Neural cell (in vitro differentiated cells): ENCODE results near the gene LRP5. TPM values are rescaled to one million over a fixed set of nuclear protein-coding genes. Genes with fewer than 3 reads are reported as not detected.

Experiments
- H2AFZ ChIP-seq: fragments of 200-600, 300-800 bp; sonication (generic), shearing (Covaris generic); 2 replicates; pipeline ENCODE4 v1.6.0; 2014; ENCODE audit warnings: low read depth, mild to moderate bottlenecking, antibody characterized with exemption, low read length, moderate library complexity
- H3F3A ChIP-seq: fragments of 200-600 bp; shearing (Covaris generic); 2 replicates; pipeline ENCODE4 v1.6.1; 2016; ENCODE audit warnings: mild to moderate bottlenecking, moderate library complexity, mixed read lengths, antibody characterized with exemption, low read length; ENCODE audit not compliant: insufficient read depth, poor library complexity, severe bottlenecking
- H3K27ac ChIP-seq: fragments of 200-600, 300-800 bp; sonication (generic), shearing (Covaris generic); 2 replicates; pipeline ENCODE4 v1.5.1; 2014; ENCODE audit warnings: mild to moderate bottlenecking, low read length, moderate library complexity
- H3K27me3 ChIP-seq: fragments of 300-800, 200-600 bp; sonication (generic), shearing (Covaris generic); 2 replicates; pipeline ENCODE4 v1.6.0; 2014; ENCODE audit warnings: mild to moderate bottlenecking, low read depth, low read length, moderate library complexity; ENCODE audit not compliant: insufficient read depth
- H3K36me3 ChIP-seq: fragments of 300-800, 200-600 bp; sonication (generic), shearing (Covaris generic); 2 replicates; pipeline ENCODE4 v1.5.1; 2014; ENCODE audit warnings: mild to moderate bottlenecking, antibody characterized with exemption, low read length, moderate library complexity; ENCODE audit not compliant: insufficient read depth
- H3K4me2 ChIP-seq: fragments of 300-800, 200-600 bp; sonication (generic), shearing (Covaris generic); 2 replicates; pipeline ENCODE4 v1.6.0; 2014; ENCODE audit warnings: mild to moderate bottlenecking, low read length
- H3K4me3 ChIP-seq: fragments of 300-800, 200-600 bp; sonication (generic), shearing (Covaris generic); 2 replicates; pipeline ENCODE4 v1.5.1; 2014; ENCODE audit warnings: mild to moderate bottlenecking, low read length, moderate library complexity
- H3K79me2 ChIP-seq: fragments of 200-600 bp; shearing (Covaris generic); replicated peaks from 2 replicates; pipeline ENCODE4 v1.6.0; 2014; ENCODE audit warnings: mild to moderate bottlenecking, low read length, moderate library complexity; ENCODE audit not compliant: insufficient read depth
- H3K9ac ChIP-seq: fragments of 300-800, 200-600 bp; sonication (generic), shearing (Covaris generic); 2 replicates; pipeline ENCODE4 v1.6.1; 2016; ENCODE audit warnings: mild to moderate bottlenecking, low read length, mixed read lengths
- H3K9me2 ChIP-seq: fragments of 200-600 bp; shearing (Covaris generic); 2 replicates; pipeline ENCODE4 v1.6.1; 2016; ENCODE audit warnings: mild to moderate bottlenecking, low read length, mixed read lengths; ENCODE audit not compliant: insufficient read depth
- H3K9me3 ChIP-seq: fragments of 200-600, 300-800 bp; sonication (generic), shearing (Covaris generic); 2 replicates; pipeline ENCODE4 v1.6.1; 2016; ENCODE audit warnings: mild to moderate bottlenecking, mixed run types, low read length, moderate library complexity, mixed read lengths
- H4K20me1 ChIP-seq: fragments of 200-600 bp; shearing (Covaris generic); 2 replicates; pipeline ENCODE4 v1.6.1; 2016; ENCODE audit warnings: mild to moderate bottlenecking, mixed run types; ENCODE audit not compliant: insufficient read depth
- CTCF ChIP-seq: fragments of 450-650 bp; IDR thresholded peaks from 2 replicates; pipeline ENCODE4 v1.5.1; 2014; ENCODE audit warnings: antibody characterized with exemption, mild to moderate bottlenecking, moderate library complexity; ENCODE audit not compliant: poor library complexity, severe bottlenecking
- EP300 ChIP-seq: fragments of 450-650 bp; conservative IDR thresholded peaks from 2 replicates; pipeline ENCODE4 v1.6.1; 2014; ENCODE audit warnings: antibody characterized with exemption, mild to moderate bottlenecking, moderate library complexity; ENCODE audit not compliant: poor library complexity, severe bottlenecking
- EZH2 ChIP-seq: fragments of 200-600, 300-800 bp; shearing (Covaris generic), sonication (generic); IDR thresholded peaks from 2 replicates; pipeline ENCODE4 v1.6.1; 2014; ENCODE audit warnings: antibody characterized with exemption, low read length, borderline replicate concordance, mild to moderate bottlenecking; ENCODE audit not compliant: insufficient read depth, poor library complexity, severe bottlenecking
- MXI1 ChIP-seq: fragments of 450-650 bp; conservative IDR thresholded peaks from 2 replicates; pipeline ENCODE4 v1.6.1; 2014; ENCODE audit warnings: antibody characterized with exemption, mild to moderate bottlenecking; ENCODE audit not compliant: poor library complexity, severe bottlenecking
- POLR2AphosphoS5 ChIP-seq: IDR thresholded peaks from 2 replicates; pipeline ENCODE4 v1.6.1; 2012
- RAD21 ChIP-seq: fragments of 450-650 bp; conservative IDR thresholded peaks from 2 replicates; pipeline ENCODE4 v1.6.1; 2014; ENCODE audit warnings: antibody characterized with exemption, mild to moderate bottlenecking, moderate library complexity
- SMC3 ChIP-seq: fragments of 450-650 bp; conservative IDR thresholded peaks from 2 replicates; pipeline ENCODE4 v1.6.1; 2014; ENCODE audit warnings: antibody characterized with exemption, mild to moderate bottlenecking, moderate library complexity; ENCODE audit not compliant: poor library complexity
- TAF1 ChIP-seq: IDR thresholded peaks from 2 replicates; pipeline ENCODE4 v1.6.1; 2012; ENCODE audit warnings: low read depth
- polyA plus RNA-seq: library from polyadenylated mRNA; depleted of rRNA; stranded (reverse); fragments of >200 nt; gene quantifications from 2 replicates; pipeline ENCODE4 v1.2.3, GENCODE V29; 2014
- TF ChIP-seq, protein P1 (sequence below): IDR thresholded peaks from 2 replicates; pipeline ENCODE4 v1.6.1; 2012; ENCODE audit warnings: borderline replicate concordance

Gene LRP5
- polyA plus RNA-seq, 1 donor from 2014 or later, result 3.0 TPM

DNA sequence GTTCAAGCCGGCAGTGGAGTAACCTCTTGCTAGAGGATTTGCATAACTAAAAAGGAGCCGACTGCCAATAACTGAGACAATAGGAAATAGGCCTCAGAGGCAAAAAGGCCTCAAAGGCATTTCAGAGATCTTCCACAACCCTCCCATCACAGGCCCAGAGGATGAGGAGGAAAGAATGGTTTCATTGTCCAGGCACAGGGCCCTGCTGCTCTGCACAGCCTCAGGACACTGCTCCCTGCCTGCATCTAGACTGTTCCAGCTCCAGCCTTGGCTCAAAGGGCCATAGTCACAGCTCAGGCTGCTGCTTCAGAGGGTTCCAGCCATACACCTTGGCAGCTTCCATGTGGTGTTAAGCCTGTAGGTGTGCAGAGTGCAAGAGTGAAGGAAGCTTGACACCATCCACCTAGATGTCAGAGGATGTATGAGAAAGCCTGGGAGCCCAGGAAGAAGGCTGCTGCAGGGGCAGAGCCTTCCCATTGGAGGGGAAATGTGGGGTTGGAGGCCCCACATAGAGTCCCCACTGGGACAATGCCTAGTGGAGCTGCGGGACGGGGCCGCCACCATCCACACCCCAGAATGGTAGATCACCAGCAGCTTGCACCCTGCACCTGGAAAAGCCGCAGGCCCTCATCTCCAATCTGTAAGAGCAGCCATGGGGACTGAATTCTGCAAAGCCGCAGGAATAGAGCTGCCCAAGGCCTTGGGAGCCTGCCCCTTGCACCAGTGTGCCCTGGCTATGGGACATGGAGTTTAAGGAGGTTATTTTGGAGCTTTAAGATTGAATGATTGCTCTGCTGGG, 8.2 kb upstream of the LRP5 start:
- Histone ChIP-seq H3K9ac (no peak overlapping the region), H2AFZ (no peak overlapping the region), H3K9me3 (peaks cover 3% of the 10 kb centered on the region), H3K79me2 (no peaks in the 10 kb centered on the region), H3K4me3 (no peak overlapping the region), H3K36me3 (no peaks in the 10 kb centered on the region), H3K27me3 (no peaks in the 10 kb centered on the region), H4K20me1 (no peaks in the 10 kb centered on the region), H3K9me2 (no peaks in the 10 kb centered on the region), H3K4me2 (no peak overlapping the region), H3K27ac (no peak overlapping the region), H3F3A (no peaks in the 10 kb centered on the region)
- TF ChIP-seq EP300 (no peak), POLR2AphosphoS5 (no peak), EZH2 (no peak), RAD21 (no peak), MXI1 (no peak), CTCF (no peak), SMC3 (no peak), TAF1 (no peak)
- TF ChIP-seq, protein P1, sequence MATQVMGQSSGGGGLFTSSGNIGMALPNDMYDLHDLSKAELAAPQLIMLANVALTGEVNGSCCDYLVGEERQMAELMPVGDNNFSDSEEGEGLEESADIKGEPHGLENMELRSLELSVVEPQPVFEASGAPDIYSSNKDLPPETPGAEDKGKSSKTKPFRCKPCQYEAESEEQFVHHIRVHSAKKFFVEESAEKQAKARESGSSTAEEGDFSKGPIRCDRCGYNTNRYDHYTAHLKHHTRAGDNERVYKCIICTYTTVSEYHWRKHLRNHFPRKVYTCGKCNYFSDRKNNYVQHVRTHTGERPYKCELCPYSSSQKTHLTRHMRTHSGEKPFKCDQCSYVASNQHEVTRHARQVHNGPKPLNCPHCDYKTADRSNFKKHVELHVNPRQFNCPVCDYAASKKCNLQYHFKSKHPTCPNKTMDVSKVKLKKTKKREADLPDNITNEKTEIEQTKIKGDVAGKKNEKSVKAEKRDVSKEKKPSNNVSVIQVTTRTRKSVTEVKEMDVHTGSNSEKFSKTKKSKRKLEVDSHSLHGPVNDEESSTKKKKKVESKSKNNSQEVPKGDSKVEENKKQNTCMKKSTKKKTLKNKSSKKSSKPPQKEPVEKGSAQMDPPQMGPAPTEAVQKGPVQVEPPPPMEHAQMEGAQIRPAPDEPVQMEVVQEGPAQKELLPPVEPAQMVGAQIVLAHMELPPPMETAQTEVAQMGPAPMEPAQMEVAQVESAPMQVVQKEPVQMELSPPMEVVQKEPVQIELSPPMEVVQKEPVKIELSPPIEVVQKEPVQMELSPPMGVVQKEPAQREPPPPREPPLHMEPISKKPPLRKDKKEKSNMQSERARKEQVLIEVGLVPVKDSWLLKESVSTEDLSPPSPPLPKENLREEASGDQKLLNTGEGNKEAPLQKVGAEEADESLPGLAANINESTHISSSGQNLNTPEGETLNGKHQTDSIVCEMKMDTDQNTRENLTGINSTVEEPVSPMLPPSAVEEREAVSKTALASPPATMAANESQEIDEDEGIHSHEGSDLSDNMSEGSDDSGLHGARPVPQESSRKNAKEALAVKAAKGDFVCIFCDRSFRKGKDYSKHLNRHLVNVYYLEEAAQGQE, result no peak

DNA sequence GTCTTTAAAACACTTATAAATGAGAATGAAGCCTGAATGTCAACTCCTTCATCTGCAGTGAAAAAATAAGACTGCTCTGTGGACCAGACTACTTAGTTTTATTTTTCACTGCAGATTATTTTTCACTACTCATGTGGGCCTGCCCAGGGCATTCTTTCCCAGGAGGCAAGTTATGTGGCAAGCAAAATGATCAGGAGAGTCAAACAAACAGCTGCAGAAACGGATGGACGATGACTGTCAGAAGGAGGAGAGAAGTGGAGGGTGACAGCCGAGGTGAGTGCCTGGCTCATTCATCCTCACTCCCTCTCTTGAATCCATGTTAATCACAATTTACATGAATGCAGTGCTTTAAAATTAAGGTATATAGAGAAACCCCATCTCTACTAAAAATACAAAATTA, 5.8 kb upstream of the LRP5 start:
- Histone ChIP-seq H3K27me3 (no peaks in the 10 kb centered on the region), H3K4me2 (no peak overlapping the region), H3K79me2 (no peaks in the 10 kb centered on the region), H3F3A (no peaks in the 10 kb centered on the region), H3K36me3 (no peaks in the 10 kb centered on the region), H3K4me3 (no peak overlapping the region), H2AFZ (no peak overlapping the region), H3K9ac (no peak overlapping the region), H4K20me1 (no peaks in the 10 kb centered on the region), H3K9me3 (peaks cover 3% of the 10 kb centered on the region), H3K9me2 (no peaks in the 10 kb centered on the region), H3K27ac (no peak overlapping the region)
- TF ChIP-seq EZH2, result no peak
- TF ChIP-seq, protein P1, result no peak
- no peak for TF ChIP-seq SMC3
- no peak for TF ChIP-seq EP300
- no peak for TF ChIP-seq POLR2AphosphoS5
- TF ChIP-seq TAF1, result no peak
- TF ChIP-seq MXI1, result no peak
- TF ChIP-seq CTCF, result no peak
- no peak for TF ChIP-seq RAD21
